Right renal cortex interstitium (tissue), 3 donors: Measurements from ENCODE around the gene BMERB1. TPM values are rescaled to one million over a fixed set of nuclear protein-coding genes. Genes with fewer than 3 reads are reported as not detected.
"Not testable (repeated sequence)": the region's sequence is repeated elsewhere in the genome, so short reads cannot be mapped to it uniquely, and the experiment has no call there.

ENCODE experiments used
- DNase-seq, 3 donors: peaks; one replicate each; pipeline ENCODE4 v3.0.0-alpha.2; 2013; ENCODE audit warnings: low read depth in 3 of 3, low spot score in 2 of 3
- polyA plus RNA-seq, 3 donors: library from polyadenylated mRNA; unstranded; fragments of 120-200 nt; gene quantifications; one replicate each; pipeline ENCODE4 v1.2.1, GENCODE V29; 2013; ENCODE audit not compliant: insufficient read length in 3 of 3

Gene BMERB1
- polyA plus RNA-seq, 3 donors: 44.0 to 49.7 (median 45.6) TPM

DNA sequence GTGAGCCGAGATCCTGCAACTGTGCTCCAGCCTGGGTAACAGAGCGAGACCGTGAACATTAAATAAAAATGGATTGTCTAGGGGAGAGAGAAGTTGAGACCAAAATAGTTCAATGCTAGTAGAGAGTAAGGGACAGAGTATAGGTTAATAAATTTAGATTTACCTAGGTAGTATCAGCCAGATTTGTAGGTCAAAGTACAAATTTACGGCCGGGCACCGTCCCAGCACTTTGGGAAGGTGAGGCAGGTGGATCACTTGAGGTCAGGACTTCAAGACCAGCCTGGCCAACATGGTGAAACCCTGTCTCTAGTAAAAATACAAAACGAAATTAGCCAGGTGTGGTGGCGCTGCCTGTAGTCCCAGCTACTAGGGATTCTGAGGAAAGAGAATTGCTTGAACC lies 12.2 kb upstream of the BMERB1 start:
- no peak for DNase-seq

DNA sequence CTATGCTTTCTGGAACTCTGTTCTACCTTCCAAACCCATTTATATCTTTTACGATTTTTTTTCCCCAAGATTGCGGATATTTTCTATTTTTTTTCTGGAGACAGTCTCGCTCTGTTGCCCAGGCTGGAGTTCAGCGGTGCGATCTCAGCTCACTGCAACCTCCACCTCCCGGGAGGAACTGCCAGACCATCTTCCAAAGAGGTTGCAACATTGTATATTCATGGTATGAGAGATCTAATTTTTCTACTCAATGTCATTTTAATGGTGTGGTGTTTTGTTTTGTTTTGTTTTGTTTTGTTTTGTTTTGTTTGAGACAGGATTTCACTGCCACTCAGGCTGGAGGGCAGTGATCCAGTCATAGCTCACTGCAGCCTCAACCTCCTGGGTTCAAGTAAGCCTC lies 8.5 kb upstream of the BMERB1 start:
- DNase-seq: no peak

- no peak for DNase-seq
These were observed 7.6 kb upstream of the BMERB1 start for GRCh38 chr16:15426796-15427195.

GRCh38 chr16:15427648-15428239 lies 6.6 kb upstream of the BMERB1 start:
- peak in 1 of 3 donors; percentile 49 for DNase-seq

DNA sequence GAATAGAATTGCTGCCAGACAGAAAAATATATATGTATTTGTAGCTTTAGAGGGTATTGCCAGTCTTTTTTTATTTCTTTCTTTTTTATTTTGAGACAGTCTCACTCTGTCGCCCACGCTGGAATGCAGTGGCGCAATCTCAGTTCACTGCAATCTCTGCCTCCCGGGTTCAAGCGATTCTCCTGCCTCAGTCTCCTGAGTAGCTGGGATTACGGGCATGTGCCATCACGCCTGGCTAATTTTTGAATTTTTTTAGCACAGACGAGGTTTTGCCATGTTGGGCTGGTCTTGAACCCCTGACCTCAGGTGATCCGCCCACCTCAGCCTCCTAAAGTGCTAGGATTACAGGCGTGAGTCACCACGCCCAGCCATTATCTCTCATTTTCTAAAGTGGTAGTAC lies 3.5 kb upstream of the BMERB1 start:
- DNase-seq: not testable (repeated sequence)

- no peak for DNase-seq
These were observed 336 bp upstream of the BMERB1 start for GRCh38 chr16:15434079-15434424.

GRCh38 chr16:15435216-15435864 lies 952 bp downstream of the BMERB1 start:
- DNase-seq: no peak

DNA sequence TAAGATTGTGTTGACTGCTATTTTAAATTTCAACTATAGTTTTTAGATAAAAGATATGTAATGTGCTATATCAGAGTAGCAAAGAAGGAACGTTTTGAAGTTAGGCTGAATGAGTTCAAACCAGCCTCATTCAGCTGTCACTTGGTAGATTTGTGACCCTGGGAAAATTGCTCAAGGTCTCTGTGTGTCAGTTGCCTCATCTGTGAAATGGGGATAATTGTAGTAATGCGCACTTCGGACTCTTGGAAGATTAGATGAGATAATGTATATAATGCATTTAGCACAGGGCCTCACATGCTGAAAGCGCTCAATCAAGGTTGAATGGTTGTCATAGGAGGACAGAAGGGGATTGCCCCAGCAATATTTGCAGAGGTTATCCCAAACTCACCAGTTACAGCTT lies 4.7 kb downstream of the BMERB1 start:
- no peak for DNase-seq

GRCh38 chr16:15439521-15439920 lies 5.1 kb downstream of the BMERB1 start:
- DNase-seq: no peak

DNA sequence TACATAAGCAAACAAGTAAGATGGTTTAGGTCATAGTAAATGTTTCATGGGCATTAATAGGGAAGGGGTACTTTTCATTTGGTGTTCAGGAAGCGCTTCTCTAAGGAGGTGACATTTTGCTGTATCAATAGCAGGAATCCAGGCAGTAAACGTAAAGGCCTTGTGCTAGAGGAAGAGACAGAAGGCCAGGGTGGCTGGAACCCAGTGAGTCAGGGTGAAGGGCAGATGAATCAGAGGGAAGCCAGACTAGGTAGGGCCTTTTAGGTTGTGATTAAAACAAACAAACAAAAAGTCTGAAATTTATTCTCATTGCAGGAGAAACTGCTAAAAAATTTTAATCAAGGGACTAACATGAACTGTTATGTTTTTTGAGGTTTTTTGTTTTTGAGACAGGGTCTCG lies 6.5 kb downstream of the BMERB1 start:
- DNase-seq: no peak

DNA sequence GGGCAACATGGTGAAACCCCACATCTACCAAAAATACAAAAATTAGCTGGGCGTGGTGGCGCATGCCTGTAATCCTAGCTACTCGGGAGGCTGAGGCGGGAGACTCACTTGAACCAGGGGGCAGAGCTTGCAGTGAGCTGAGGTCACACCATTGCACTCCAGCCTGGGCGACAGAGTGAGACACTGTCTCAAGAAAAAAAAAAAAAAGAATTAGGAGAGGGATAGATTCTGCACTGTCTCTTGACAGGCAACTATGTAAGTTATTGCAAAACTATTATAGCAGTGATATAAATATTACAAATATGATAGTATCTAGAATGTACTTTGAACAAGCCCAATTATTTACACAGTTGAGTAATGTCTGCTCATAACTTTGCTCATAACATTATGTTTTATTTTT lies 7.8 kb downstream of the BMERB1 start:
- not testable (repeated sequence) for DNase-seq

DNA sequence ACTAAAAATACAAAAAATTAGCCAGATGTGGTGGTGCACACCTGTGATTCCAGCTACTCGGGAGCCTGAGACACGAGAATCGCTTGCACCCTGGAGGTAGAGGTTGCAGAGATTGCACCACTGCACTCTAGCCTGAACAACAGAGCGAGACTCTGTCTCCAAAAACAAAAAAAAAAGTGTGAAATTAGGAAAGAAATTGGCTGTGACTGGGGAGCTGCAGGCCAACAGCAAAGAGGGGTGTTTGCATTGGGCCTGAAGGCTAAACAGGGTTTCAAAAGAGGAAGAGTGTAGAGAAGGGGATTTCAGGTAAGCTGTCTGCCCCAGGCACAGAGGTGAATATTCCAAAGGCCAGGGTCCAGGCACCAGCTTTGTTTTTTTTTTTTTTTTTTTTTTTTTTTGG lies 9.4 kb downstream of the BMERB1 start:
- no peak for DNase-seq

DNA sequence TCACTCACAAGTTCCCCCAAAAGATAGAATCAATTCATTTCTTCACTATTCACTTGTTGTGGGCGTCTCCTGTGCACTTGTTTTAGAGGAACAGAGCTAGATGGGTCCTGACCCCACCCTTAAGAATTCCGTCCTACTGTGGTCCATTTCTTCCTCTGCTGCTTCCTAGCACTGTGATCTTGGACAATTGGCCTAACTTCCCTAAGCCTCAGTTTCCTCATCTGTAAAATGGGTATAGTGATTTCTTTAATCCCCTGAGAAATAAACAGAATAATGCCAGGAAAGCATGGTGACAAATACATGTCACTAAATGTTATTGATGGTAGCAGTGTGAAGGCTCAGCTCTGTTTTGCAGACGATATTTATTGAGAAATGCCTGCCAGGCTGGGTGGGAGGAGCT lies 9.9 kb downstream of the BMERB1 start:
- no peak for DNase-seq

DNA sequence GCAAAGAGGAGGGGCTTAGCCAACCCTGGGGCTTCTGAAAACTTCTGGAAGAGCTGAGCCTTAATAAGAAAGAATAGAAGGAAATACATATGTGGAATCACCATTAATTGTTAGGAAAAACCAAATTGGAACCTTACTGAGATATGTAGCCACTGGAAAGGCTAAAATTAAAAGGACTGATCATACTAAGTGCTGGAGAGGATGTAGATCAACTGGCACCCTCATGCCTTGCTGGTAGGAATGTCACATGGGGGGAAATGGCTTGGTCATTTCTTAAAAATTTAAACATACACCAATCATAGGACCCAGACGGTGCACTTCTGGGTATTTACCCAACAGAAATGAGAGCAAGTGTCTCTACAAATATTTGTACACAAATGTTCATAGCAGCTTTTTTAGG lies 11.1 kb downstream of the BMERB1 start:
- DNase-seq: no peak

DNA sequence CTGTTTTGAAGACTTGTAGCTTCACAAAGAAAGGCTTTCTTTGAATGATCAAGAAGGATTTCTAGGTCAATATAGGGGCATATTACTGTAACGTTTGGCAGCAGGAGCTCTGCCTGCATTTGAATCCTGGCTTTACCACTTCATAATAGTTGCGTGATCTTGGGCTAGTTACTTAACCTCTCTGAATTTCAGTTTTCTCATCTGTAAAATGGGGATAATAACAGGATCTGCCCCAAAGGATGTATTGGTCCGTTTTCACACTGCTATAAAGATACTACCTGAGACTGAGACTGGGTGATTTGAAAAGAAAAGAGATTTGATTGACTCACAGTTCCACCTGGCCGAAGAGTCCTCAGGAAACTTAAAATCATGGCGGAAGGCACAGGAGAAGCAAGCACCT lies 12.5 kb downstream of the BMERB1 start:
- no peak for DNase-seq

DNA sequence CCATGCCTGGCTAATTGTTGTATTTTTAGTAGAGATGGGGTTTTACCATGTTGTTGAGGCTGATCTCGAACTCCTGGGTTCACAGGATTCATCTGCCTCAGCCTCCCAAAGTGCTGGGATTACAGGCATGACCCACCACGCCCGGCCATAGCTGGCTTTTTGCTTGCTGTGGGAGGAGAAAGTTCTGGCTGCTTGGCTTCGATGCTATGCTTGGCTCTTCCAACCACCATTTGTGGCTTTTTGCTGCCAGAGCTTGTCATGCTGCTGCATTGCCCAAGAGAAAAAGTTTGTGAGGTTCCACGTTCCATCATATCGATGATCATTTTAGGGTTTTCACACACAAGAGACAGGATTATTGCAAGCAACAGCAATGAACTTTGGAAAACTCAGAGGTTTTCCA lies 16.2 kb downstream of the BMERB1 start:
- DNase-seq: no peak

GRCh38 chr16:15451098-15451731 lies 16.8 kb downstream of the BMERB1 start:
- DNase-seq: no peak

DNA sequence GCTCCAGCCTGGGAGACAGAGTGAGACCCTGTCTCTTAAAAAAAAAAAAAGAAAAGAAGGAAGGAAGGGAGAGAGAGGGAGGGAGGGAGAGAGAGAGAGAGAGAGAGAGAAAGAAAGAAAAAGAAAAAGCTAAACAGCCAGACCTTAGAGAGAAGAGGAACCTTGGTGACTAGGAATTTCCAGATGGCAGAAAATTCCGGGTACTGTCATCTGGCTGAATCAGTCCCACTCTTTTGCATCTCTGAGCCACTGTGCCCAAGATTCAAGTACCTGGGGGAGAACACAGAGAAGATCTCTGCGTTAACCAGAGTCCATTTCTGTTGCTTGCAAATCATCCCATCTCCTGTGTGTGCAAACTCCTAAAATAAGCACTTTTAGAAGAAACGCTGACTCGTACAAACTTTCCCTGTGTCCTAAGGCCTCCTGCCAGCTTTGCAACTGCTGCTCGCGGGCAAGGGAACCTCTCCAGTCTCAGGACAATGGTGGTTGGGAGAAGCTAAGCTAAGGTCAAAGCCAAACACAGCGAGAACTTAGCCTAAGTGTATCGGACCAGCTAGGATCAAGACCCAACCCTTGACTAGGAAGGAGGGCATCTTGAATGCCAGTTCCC lies 18.0 kb downstream of the BMERB1 start:
- no peak for DNase-seq

GRCh38 chr16:15453296-15453695 lies 18.9 kb downstream of the BMERB1 start:
- DNase-seq: not testable (repeated sequence)

GRCh38 chr16:15454933-15455332 lies 20.5 kb downstream of the BMERB1 start:
- not testable (repeated sequence) for DNase-seq

- DNase-seq: no peak
These were observed 23.0 kb downstream of the BMERB1 start for GRCh38 chr16:15457400-15457799.

- DNase-seq: no peak
These were observed 23.6 kb downstream of the BMERB1 start for GRCh38 chr16:15457958-15458357.
